ENCODE results near the gene GPR65. TPM values are rescaled to one million over a fixed set of nuclear protein-coding genes. Genes with fewer than 3 reads are reported as not detected.

GPR65 gene
- polyA plus RNA-seq (2013, experiment 1 of 2) = not detected
- not detected for polyA plus RNA-seq (2013, experiment 2 of 2)

GRCh38 chr14:88005050-88005481, at the start of gene GPR65:
Gene GPR65 (plus strand): TSS chr14:88005135. CDS start chr14:88010848, 5,713 bp downstream.
- H4K8ac ChIP-seq (ENCODE audit: low read depth, low read length) = no peak within 1 kb of the TSS
- no peak within 1 kb of the TSS for H2BK5ac ChIP-seq (ENCODE audit: low read length)
- H3K23ac ChIP-seq (ENCODE audit: low read length) = no peak within 1 kb of the TSS
- no peak within 1 kb of the TSS for H2AK5ac ChIP-seq (ENCODE audit: low read length)
- no peak within 1 kb of the TSS for H3K4ac ChIP-seq (ENCODE audit: low read depth, low read length)
- H3K56ac ChIP-seq (ENCODE audit: low read length) = no peak within 1 kb of the TSS
- no peak for DNase-seq
- H4K5ac ChIP-seq (ENCODE audit: low read length) = no peak within 1 kb of the TSS
- no peak within 1 kb of the TSS for H3K9ac ChIP-seq (ENCODE audit: low read length)
- no peak within 1 kb of the TSS for H3K27ac ChIP-seq (ENCODE audit: low read depth, low read length)
- H3K79me1 ChIP-seq (ENCODE audit: low read length) = no peaks in the 10 kb centered on the region
- no CpG with 5 or more reads among the region's 3 CpGs for WGBS (ENCODE audit: extremely low coverage, insufficient coverage, low lambda C conversion rate)
- no peaks in the 10 kb centered on the region for H3K79me2 ChIP-seq (ENCODE audit: control insufficient read depth, insufficient read depth, low read length)
- no peak within 1 kb of the TSS for H3K18ac ChIP-seq (ENCODE audit: low read length)
- no peak within 1 kb of the TSS for H2BK120ac ChIP-seq (ENCODE audit: low read depth, low read length)
- H3K4me3 ChIP-seq (ENCODE audit: low read length) = no peak within 1 kb of the TSS
- no peak within 1 kb of the TSS for H3K4me2 ChIP-seq (ENCODE audit: low read length)
- no peaks in the 10 kb centered on the region for H3K27me3 ChIP-seq (ENCODE audit: insufficient read depth, low read length, poor library complexity)
- H2BK15ac ChIP-seq (replicated peaks; ENCODE audit: low read depth) = no peak within 1 kb of the TSS
- no peaks in the 10 kb centered on the region for H3K4me1 ChIP-seq (ENCODE audit: control insufficient read depth, low read depth, low read length)
- H3K36me3 ChIP-seq (ENCODE audit: control insufficient read depth, insufficient read depth, low read length) = no peaks in the 10 kb centered on the region

- Histone ChIP-seq H3K4me3 (ENCODE audit: low read length) (no peak overlapping the region), H3K27me3 (ENCODE audit: insufficient read depth, low read length, poor library complexity) (no peaks in the 10 kb centered on the region), H3K36me3 (ENCODE audit: control insufficient read depth, insufficient read depth, low read length) (no peaks in the 10 kb centered on the region), H3K4ac (ENCODE audit: low read depth, low read length) (no peak overlapping the region), H3K27ac (ENCODE audit: low read depth, low read length) (no peak overlapping the region), H2AK5ac (ENCODE audit: low read length) (no peak overlapping the region), H3K56ac (ENCODE audit: low read length) (no peak overlapping the region), H3K4me1 (ENCODE audit: control insufficient read depth, low read depth, low read length) (no peaks in the 10 kb centered on the region), H2BK15ac (replicated peaks; ENCODE audit: low read depth) (no peak overlapping the region), H4K5ac (ENCODE audit: low read length) (no peak overlapping the region), H3K79me1 (ENCODE audit: low read length) (no peaks in the 10 kb centered on the region), H2BK120ac (ENCODE audit: low read depth, low read length) (no peak overlapping the region), H4K8ac (ENCODE audit: low read depth, low read length) (no peak overlapping the region), H3K9ac (ENCODE audit: low read length) (no peak overlapping the region), H2BK5ac (ENCODE audit: low read length) (no peak overlapping the region), H3K23ac (ENCODE audit: low read length) (no peak overlapping the region), H3K4me2 (ENCODE audit: low read length) (no peak overlapping the region), H3K79me2 (ENCODE audit: control insufficient read depth, insufficient read depth, low read length) (no peaks in the 10 kb centered on the region), H3K18ac (ENCODE audit: low read length) (no peak overlapping the region)
- WGBS (ENCODE audit: extremely low coverage, insufficient coverage, low lambda C conversion rate) = no CpG with 5 or more reads among the region's 6 CpGs
- DNase-seq = no peak
Measured at GRCh38 chr14:87955501-87955900, 49.4 kb upstream of the GPR65 start.

- Histone ChIP-seq H2AK5ac (ENCODE audit: low read length) (no peak overlapping the region), H3K79me1 (ENCODE audit: low read length) (no peaks in the 10 kb centered on the region), H3K4me1 (ENCODE audit: control insufficient read depth, low read depth, low read length) (no peaks in the 10 kb centered on the region), H3K4ac (ENCODE audit: low read depth, low read length) (no peak overlapping the region), H2BK120ac (ENCODE audit: low read depth, low read length) (no peak overlapping the region), H4K5ac (ENCODE audit: low read length) (no peak overlapping the region), H3K18ac (ENCODE audit: low read length) (no peak overlapping the region), H3K9ac (ENCODE audit: low read length) (no peak overlapping the region), H2BK15ac (replicated peaks; ENCODE audit: low read depth) (no peak overlapping the region), H4K8ac (ENCODE audit: low read depth, low read length) (no peak overlapping the region), H3K23ac (ENCODE audit: low read length) (no peak overlapping the region), H2BK5ac (ENCODE audit: low read length) (no peak overlapping the region), H3K27ac (ENCODE audit: low read depth, low read length) (no peak overlapping the region), H3K27me3 (ENCODE audit: insufficient read depth, low read length, poor library complexity) (no peaks in the 10 kb centered on the region), H3K36me3 (ENCODE audit: control insufficient read depth, insufficient read depth, low read length) (no peaks in the 10 kb centered on the region), H3K4me2 (ENCODE audit: low read length) (no peak overlapping the region), H3K79me2 (ENCODE audit: control insufficient read depth, insufficient read depth, low read length) (no peaks in the 10 kb centered on the region), H3K56ac (ENCODE audit: low read length) (no peak overlapping the region), H3K4me3 (ENCODE audit: low read length) (no peak overlapping the region)
- DNase-seq = no peak
- WGBS (ENCODE audit: extremely low coverage, insufficient coverage, low lambda C conversion rate) = no CpG with 5 or more reads among the region's 5 CpGs
Measured at GRCh38 chr14:87960013-87960787, 44.7 kb upstream of the GPR65 start.

- Histone ChIP-seq H3K79me1 (ENCODE audit: low read length) (no peaks in the 10 kb centered on the region), H3K79me2 (ENCODE audit: control insufficient read depth, insufficient read depth, low read length) (no peaks in the 10 kb centered on the region), H3K36me3 (ENCODE audit: control insufficient read depth, insufficient read depth, low read length) (no peaks in the 10 kb centered on the region), H3K27ac (ENCODE audit: low read depth, low read length) (no peak overlapping the region), H4K8ac (ENCODE audit: low read depth, low read length) (no peak overlapping the region), H3K4me1 (ENCODE audit: control insufficient read depth, low read depth, low read length) (no peaks in the 10 kb centered on the region), H3K4me2 (ENCODE audit: low read length) (no peak overlapping the region), H3K27me3 (ENCODE audit: insufficient read depth, low read length, poor library complexity) (no peaks in the 10 kb centered on the region), H2AK5ac (ENCODE audit: low read length) (no peak overlapping the region), H4K5ac (ENCODE audit: low read length) (no peak overlapping the region), H3K4ac (ENCODE audit: low read depth, low read length) (no peak overlapping the region), H2BK5ac (ENCODE audit: low read length) (no peak overlapping the region), H3K56ac (ENCODE audit: low read length) (no peak overlapping the region), H2BK15ac (replicated peaks; ENCODE audit: low read depth) (no peak overlapping the region), H3K4me3 (ENCODE audit: low read length) (no peak overlapping the region), H3K9ac (ENCODE audit: low read length) (no peak overlapping the region), H2BK120ac (ENCODE audit: low read depth, low read length) (no peak overlapping the region), H3K23ac (ENCODE audit: low read length) (no peak overlapping the region), H3K18ac (ENCODE audit: low read length) (no peak overlapping the region)
- WGBS (ENCODE audit: extremely low coverage, insufficient coverage, low lambda C conversion rate) = no CpG with 5 or more reads among the region's 2 CpGs
- no peak for DNase-seq
Measured at GRCh38 chr14:87961246-87961645, 43.7 kb upstream of the GPR65 start.

GRCh38 chr14:87966816-87967215, 38.1 kb upstream of the GPR65 start:
- no peak for DNase-seq
- no peak overlapping the region for H3K27ac ChIP-seq (ENCODE audit: low read depth, low read length)
- H2BK5ac ChIP-seq (ENCODE audit: low read length) = no peak overlapping the region
- H3K9ac ChIP-seq (ENCODE audit: low read length) = no peak overlapping the region
- no peaks in the 10 kb centered on the region for H3K79me2 ChIP-seq (ENCODE audit: control insufficient read depth, insufficient read depth, low read length)
- no peak overlapping the region for H4K8ac ChIP-seq (ENCODE audit: low read depth, low read length)
- no peak overlapping the region for H2AK5ac ChIP-seq (ENCODE audit: low read length)
- H3K4me1 ChIP-seq (ENCODE audit: control insufficient read depth, low read depth, low read length) = no peaks in the 10 kb centered on the region
- H4K5ac ChIP-seq (ENCODE audit: low read length) = no peak overlapping the region
- no peak overlapping the region for H3K4ac ChIP-seq (ENCODE audit: low read depth, low read length)
- no peaks in the 10 kb centered on the region for H3K36me3 ChIP-seq (ENCODE audit: control insufficient read depth, insufficient read depth, low read length)
- H2BK15ac ChIP-seq (replicated peaks; ENCODE audit: low read depth) = no peak overlapping the region
- H3K79me1 ChIP-seq (ENCODE audit: low read length) = no peaks in the 10 kb centered on the region
- no peak overlapping the region for H3K4me3 ChIP-seq (ENCODE audit: low read length)
- H3K27me3 ChIP-seq (ENCODE audit: insufficient read depth, low read length, poor library complexity) = no peaks in the 10 kb centered on the region
- no peak overlapping the region for H2BK120ac ChIP-seq (ENCODE audit: low read depth, low read length)
- H3K18ac ChIP-seq (ENCODE audit: low read length) = no peak overlapping the region
- no peak overlapping the region for H3K56ac ChIP-seq (ENCODE audit: low read length)
- no peak overlapping the region for H3K4me2 ChIP-seq (ENCODE audit: low read length)
- H3K23ac ChIP-seq (ENCODE audit: low read length) = no peak overlapping the region
- no CpG with 5 or more reads among the region's 3 CpGs for WGBS (ENCODE audit: extremely low coverage, insufficient coverage, low lambda C conversion rate)

GRCh38 chr14:87967496-87967895, 37.4 kb upstream of the GPR65 start:
- H3K18ac ChIP-seq (ENCODE audit: low read length) = no peak overlapping the region
- no peaks in the 10 kb centered on the region for H3K79me1 ChIP-seq (ENCODE audit: low read length)
- H3K4me2 ChIP-seq (ENCODE audit: low read length) = no peak overlapping the region
- no peaks in the 10 kb centered on the region for H3K4me1 ChIP-seq (ENCODE audit: control insufficient read depth, low read depth, low read length)
- H2BK15ac ChIP-seq (replicated peaks; ENCODE audit: low read depth) = no peak overlapping the region
- no peak overlapping the region for H3K27ac ChIP-seq (ENCODE audit: low read depth, low read length)
- no peak overlapping the region for H2BK120ac ChIP-seq (ENCODE audit: low read depth, low read length)
- no peaks in the 10 kb centered on the region for H3K79me2 ChIP-seq (ENCODE audit: control insufficient read depth, insufficient read depth, low read length)
- H2BK5ac ChIP-seq (ENCODE audit: low read length) = no peak overlapping the region
- no peaks in the 10 kb centered on the region for H3K36me3 ChIP-seq (ENCODE audit: control insufficient read depth, insufficient read depth, low read length)
- H3K4me3 ChIP-seq (ENCODE audit: low read length) = no peak overlapping the region
- H3K56ac ChIP-seq (ENCODE audit: low read length) = no peak overlapping the region
- H4K5ac ChIP-seq (ENCODE audit: low read length) = no peak overlapping the region
- H3K23ac ChIP-seq (ENCODE audit: low read length) = no peak overlapping the region
- H3K27me3 ChIP-seq (ENCODE audit: insufficient read depth, low read length, poor library complexity) = no peaks in the 10 kb centered on the region
- H4K8ac ChIP-seq (ENCODE audit: low read depth, low read length) = no peak overlapping the region
- no peak overlapping the region for H3K9ac ChIP-seq (ENCODE audit: low read length)
- no peak overlapping the region for H2AK5ac ChIP-seq (ENCODE audit: low read length)
- no peak for DNase-seq
- H3K4ac ChIP-seq (ENCODE audit: low read depth, low read length) = no peak overlapping the region
